CD1c-positive myeloid dendritic cell (primary cell): ENCODE measurements around the gene ATP8A2.

Experiments used
- DNase-seq: peaks from one replicate; pipeline ENCODE4 v3.0.0-alpha.2; 2016; ENCODE audit errors: extremely low spot score

Gene ATP8A2

DNA sequence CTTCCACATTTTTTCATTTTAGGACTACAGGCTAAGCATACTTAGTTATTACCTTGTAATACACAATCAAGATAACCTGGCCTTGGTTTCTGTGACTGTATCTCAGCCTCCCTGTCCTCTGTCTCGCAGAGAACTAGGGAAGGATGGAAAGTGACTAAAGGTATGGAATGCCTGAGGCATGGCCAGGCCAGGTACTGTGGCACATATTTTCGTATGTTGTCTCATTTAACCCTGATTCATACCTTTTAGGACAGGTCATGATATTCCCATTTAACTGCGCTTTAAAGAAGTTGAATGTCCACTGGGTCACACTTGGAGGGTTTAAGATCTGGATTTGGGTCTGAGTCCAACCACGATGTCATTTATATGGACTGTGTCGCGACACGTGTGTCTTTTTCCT is 357.4 kb downstream of the ATP8A2 start:
- no peak for DNase-seq

DNA sequence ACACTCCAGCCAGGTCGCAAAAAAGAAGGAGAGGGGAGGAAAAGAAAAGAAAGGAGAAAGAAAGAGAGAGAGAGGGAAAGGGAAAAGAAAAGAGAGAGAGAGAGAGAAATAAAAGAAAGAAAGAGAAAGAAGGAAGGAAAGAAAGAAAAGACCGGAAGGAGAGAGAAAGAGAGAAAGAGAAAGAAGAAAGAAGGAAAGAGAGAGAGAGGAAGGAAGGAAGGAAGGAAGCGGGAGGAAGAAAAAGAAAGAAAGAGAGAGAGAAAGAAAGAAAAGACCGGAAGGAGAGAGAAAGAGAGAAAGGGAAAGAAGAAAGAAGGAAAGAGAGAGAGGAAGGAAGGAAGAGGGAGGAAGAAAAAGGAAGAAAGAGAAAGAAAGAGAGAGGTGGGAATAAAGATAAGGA is 359.3 kb downstream of the ATP8A2 start:
- DNase-seq = no peak

DNA sequence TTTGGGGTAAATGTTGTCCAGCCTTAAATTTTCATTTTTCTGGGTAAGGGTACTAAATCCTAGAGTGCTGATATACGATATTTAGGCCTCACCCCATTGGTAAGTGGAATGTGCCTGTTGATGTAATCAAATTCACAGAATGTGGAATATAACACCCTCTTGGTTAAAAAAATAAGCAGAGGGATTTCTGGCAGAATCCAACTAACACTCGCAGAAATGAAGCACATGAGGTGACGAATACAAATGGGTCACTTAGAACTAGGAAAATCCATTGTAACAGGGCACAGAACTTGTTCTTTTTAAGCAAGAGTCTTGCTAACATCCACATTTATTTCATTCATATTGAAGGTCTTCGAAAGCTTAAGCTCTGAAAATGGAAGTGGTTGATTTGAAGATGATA is 359.8 kb downstream of the ATP8A2 start:
- DNase-seq = no peak

DNA sequence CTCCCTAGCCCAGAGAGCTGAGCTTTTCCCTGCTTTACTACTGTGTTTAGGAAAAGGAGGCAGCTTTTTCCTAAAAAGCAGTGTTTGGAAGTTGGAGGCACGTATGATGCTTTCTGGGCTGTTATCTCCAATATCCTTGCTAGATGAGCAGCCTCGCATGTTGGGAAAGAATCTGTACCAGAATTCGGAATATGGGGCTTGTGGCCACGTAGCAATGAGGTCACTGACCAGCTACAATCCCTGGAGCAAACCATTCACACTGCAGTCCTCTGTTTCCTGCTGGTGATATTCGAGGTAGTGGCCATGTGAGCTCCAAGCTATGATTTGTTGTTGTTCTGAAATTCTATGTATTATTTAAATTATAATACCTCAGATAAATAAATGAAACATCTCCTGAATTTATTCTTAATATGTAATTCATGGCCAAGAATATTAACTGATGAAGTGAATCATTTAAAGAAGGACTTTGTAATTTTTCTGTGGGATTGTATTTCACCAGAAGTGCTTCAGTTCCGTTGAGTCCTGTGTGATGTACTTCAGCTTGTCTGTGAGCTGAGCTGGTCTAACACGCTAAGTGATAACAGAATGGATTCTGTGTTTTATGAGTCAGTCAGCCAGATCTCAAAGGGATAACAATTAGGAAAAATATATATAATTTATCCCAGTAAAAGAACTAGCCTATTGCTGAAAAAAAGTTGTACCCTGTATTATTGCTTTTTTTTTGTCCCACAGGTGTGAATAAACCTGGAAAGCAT is 360.5 kb downstream of the ATP8A2 start:
- no peak for DNase-seq

DNA sequence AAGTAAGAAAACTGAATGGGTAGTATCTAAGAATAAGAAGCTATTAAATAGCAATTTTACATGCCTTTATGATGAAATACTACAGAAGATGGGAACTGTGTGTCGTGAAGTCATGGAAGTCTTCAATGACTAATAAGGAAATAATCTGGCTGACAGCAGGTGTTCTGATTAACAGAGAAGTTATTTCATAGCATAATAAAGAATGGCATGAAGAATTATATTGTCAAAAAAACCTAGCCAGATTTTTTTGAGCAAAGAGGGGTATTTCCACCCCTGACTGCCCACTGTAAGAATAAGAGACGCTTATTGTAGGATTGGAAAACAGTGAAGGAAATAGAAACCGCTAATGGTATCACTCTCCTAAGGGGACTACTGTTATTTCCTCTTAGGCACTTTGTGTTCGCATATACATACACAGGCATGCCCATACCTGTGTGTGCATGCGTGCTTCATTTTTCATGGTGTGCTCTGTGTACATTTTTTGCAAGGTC is 361.3 kb downstream of the ATP8A2 start:
- DNase-seq = no peak

DNA sequence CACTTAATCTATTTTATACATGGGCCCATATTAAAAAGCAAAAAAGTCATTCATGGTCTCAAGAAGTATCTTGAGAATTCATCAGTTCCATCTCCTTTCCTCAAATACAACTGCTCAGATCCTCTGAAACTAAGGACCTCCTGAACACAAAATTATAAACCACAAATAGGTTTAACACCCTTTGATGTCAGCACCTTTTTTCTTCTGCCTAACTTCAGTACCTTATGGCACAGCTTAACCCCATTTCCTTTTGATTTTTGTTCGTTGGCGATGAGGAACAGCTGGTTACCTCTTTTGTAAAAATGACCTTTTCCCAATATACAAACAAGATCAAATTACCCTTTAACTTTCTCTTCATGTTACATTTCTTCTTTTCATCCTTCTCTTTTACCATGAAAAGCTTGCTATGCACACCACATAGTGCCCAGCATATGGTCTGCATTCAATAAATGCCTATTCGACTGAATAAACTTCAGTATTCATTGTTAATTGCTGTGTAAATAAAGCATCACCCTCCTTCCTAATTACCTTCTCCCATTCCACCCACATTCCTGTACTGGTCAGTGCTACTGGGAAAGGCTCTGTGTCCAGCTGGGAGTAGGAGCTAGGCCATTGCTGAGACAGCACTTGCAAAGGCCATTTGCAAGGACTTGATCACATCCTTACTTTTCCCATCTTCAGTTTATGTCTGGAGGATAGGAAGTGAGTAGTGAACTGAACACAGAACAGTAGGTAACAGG is 362.1 kb downstream of the ATP8A2 start:
- DNase-seq = no peak

DNA sequence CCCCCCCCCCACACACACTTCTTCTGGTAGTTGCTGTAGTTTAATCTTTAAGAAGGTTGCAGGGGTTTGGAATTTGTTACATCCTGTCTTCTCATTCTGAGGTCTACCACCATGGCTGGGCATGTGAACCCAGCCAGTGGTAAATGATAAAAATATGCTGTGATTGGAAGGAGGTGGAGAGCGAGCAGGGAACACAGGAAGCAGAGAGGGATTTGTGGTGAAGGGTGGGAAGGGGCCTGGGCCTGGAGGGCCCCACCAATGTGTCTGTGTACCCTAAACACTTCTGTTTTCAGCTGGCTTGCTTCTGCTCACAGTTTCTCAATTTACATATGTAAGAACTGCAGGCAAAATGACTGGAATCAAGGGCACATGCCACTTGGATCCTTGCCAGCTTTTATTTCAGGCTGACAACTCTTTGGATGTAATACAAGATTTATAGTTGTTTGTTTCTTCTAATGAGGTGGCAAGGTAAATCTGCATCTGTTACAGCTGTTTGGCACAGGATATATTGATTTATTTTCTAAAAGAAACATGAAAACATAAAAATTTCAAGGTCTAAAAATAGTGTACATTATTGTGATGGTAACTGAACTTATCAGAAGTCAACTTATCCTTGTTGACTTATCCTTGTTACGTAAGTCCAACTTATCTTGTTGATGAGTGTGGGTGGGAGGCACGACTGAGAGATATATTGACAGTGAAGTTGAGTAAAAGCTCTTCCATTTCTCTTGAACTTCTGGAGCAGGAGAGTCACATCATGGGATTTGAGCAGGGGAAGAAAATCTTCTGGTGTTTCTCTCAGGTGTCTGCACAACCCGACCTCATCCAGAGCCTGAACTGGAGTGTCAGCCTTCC is 366.8 kb downstream of the ATP8A2 start:
- no peak for DNase-seq

GRCh38 chr13:25739376-25739775 is 367.6 kb downstream of the ATP8A2 start:
- no peak for DNase-seq

GRCh38 chr13:25741796-25742195 is 370.0 kb downstream of the ATP8A2 start:
- DNase-seq = no peak

GRCh38 chr13:25742220-25742619 is 370.4 kb downstream of the ATP8A2 start:
- no peak for DNase-seq

DNA sequence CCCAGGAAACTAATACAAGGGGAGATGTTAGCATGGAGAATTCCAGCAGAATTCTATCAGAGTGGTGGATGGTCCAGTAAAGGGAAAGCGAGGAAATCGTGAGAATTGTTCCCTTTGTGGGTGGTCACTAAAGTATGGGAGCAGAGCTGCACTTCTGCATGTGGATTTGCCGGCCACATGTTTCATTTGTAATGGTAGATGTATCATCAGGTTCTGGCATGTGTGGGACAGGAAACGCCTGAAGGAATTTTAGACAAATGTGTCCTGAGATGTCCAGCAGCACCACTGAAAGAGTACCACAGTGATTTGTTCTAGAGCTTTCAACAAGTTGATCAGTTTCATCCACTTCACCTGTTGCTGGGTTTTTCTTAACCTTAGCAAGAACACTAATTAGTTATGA is 371.6 kb downstream of the ATP8A2 start:
- no peak for DNase-seq

GRCh38 chr13:25744178-25744577 is 372.4 kb downstream of the ATP8A2 start:
- DNase-seq = no peak

DNA sequence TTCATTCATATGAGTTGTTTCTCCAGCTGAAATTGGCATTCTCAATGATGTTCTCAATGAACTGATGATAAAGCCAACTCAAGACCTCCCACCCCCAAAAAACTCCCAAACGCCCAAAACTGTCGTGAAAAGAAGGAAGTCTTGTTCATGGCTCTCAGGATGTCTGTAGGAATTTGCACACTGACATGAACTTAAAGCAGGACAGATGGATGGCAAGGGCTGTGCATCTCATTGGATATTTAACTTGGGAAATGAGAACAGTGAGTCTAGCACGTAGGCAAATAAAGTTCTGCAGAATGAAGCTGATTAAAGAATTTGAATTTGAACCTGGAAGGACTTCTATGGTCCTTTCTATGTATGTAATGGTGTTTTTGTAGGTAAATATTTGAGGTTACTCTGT is 374.4 kb downstream of the ATP8A2 start:
- no peak for DNase-seq

DNA sequence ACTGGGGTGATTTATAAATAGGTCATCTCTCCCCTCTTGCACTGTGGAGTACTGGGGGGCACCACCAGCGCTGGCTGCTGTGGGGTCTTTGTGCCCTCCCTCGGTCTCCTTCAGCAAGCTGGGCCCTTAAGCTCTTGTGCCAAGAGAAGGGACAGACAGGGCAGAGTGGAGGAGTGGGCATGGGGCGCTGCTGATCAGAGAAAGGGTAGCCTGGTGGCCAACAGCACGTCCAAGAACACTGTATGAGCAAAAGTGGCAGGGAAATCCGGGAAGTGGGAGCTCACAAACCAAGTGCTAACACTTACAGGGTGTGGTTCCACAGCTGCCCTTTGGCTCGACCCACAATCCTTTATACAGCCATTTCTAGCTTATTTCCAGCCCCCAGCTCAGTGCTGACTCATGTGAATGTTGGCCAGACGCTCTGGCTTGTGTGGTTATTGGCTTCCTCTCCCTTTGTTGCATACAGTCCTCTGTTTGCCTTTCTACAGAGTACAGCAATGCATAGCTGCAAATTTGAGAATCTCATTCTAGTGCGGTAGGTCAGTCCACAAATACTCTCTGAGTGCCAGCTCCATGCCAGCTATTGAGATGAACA is 381.3 kb downstream of the ATP8A2 start:
- DNase-seq = no peak

GRCh38 chr13:25753976-25754375 is 382.2 kb downstream of the ATP8A2 start:
- no peak for DNase-seq

DNA sequence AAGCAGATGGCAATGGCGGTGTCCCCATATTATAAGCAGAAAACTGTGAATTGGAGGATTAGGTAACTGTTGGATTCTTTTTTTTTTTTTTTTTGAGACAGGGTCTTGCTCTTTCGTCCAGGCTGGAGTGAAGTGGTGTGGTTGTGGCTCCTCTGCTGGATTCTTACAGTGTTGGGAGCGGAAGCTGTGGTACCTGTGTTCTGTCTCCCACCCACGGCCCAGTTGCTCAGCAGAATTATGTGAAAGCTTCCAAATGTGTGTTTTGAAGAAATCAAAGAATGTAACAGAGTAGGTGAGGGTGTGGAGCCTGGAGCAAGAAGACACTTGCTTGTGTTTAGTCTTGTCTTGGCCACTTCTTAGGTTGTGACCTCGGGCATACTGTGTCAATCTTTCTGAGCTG is 384.5 kb downstream of the ATP8A2 start:
- DNase-seq = no peak

DNA sequence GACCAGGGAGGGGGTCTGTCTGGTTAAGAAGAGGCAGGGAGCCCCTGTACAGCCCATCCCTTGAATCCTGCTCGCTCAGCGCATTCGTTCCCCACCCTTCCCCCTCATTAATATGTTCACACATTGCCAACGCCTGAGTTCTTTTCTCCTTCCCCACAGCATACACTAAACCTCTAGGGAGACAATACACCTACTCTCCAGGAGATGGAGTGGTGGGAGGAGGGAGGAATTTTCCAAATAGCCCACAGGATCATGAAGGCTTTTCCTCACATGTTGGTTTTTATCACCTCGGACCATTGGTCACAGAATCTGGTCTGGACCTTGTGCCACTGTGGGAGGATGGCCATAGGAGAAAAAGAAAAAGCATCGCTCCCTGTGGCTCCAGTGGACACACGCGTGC is 385.1 kb downstream of the ATP8A2 start:
- no peak for DNase-seq

DNA sequence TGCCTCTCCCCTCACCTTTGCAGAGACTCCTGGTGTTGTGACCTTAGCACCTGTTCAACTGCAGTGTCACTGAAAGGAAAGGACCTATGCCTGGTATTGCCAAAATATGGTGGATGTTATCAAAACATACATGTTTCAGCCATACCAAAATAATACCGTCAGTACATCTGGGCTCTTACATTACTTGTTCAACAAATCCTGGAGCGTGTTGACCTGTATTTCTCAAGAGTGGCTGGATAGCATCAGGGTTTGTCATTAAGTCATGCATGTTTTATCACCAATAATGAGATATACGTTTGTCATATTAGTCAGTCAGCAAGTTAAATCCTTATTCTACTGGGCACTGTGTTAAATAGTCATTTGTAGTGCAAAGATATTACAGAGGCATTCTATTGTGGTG is 389.3 kb downstream of the ATP8A2 start:
- DNase-seq = no peak

DNA sequence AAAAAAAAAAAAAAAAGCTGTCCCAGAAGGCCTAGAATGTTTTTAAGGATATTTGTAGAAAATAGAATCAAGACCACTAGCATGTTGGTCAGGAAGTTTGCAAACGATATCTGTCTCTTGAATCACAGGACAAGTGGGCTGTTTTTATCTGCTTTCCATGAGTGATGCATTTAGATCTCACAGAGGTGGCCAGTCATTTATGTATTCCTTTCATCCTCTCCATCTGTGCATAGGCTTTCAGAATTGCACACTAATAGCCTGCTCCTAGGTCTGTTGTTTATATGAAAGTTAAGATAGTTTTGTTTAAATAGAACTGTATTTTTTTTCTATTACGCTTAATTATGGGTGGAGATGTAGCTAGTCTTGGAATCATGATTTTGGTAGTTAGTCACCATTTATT is 390.5 kb downstream of the ATP8A2 start:
- DNase-seq = no peak

- DNase-seq = no peak
These were observed 391.1 kb downstream of the ATP8A2 start for GRCh38 chr13:25762795-25763377.

- no peak for DNase-seq
These were observed 392.6 kb downstream of the ATP8A2 start for GRCh38 chr13:25764378-25764777.

DNA sequence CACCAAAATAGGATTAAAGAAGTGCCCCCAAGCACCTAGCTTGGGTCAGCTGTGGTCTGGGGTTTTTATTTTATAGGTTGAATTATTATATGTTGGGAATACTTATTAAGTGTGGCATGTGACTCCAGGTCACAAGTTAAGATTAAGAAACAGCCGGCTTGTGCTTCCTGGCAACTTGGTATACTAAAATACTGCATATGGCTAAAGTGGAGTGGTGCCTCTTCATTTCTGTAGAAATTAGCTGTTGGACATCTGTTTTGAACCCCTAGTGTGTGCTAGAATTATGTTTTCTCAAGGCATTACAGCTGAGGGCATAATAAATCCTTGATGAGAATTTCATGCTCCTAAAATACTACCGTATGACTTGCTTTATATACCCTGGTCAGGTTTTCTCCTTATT is 393.5 kb downstream of the ATP8A2 start:
- no peak for DNase-seq
